Stromal cell of bone marrow (primary cell): ENCODE data around the gene SSC5D.

Experiments
- DNase-seq: peaks from one replicate; pipeline ENCODE4 v3.0.0-alpha.2; 2012; ENCODE audit warnings: low read depth

The SSC5D gene

DNA sequence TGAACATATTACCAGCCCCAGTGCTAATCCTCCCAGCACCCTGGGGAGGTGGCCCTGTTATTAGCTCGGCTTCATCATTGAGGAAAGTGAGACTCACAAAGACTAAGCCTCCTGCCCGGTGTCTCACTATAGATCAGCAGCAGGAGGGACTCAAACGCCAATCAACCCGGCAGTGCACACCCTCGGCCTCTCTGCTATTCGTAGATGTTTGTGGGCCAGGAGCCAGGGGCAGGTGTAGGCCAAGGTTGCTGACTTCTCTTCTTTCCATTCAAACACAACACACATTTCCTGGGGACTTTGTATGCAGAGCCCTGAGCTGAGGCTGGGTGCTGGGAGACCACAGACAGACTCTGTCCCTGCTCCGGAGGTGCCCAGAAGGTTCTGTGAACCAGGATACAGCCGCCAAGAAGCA lies 66.5 kb downstream of the SSC5D start:
- DNase-seq = no peak

DNA sequence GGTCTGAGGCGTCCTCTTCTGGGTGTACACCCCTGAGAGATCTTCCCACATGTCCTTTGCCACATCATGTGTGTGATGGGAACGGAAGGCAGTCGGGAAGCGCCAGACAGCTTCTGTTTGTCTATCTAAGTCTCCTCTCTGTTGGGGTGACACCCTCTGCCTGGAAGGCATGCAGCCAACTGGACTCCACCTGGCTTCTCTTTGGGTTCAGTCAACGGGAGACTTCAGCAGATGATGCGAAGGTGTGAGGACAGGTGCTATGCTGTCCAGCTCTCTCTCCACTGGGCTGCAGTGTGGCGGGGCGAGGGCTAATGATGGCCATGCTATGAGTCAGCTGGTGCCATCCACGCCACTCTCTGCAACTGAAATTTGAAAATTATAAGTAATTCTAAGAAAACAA lies 71.4 kb downstream of the SSC5D start:
- DNase-seq = no peak

DNA sequence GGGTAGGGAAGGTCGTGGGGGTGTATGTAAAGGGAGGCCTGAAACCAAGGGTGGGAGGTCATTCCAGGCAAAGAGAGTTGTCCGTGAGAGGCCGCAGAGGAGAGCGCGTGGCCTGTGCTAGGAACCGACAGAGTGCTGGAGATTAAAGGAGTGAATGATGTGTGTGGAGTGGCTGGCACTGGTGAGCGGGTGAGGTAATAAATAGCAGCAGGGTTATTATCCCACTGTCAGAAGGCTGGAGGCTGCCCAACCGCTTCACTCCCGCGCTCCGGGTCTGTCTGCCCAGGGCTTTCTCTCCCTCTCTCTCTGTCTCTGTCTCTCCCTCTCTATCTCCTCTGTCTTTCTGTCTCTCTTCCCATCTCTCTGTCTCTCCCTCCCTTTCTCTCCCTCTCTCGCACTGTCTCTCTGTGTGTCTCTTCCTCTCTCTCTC lies 75.0 kb downstream of the SSC5D start:
- no peak for DNase-seq

DNA sequence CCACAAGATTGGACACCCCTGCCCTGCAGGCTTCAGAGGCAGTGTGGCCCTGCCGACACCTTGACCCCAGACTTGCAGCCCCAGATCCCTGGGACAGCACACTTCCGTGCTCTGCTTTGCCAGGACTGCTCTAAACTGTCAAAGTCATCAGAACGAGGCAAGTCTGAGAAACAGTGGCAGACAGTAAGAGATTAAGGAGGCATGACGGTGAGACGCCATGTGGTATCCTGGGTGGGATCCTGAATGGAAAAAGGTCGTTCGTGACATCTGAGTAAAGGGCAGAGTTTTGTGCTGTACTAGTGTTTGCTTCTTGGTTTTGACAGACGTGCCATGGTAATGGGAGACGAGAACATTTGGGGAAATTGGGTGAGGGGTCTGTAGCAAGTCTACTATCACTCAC lies 78.6 kb downstream of the SSC5D start:
- DNase-seq = no peak

DNA sequence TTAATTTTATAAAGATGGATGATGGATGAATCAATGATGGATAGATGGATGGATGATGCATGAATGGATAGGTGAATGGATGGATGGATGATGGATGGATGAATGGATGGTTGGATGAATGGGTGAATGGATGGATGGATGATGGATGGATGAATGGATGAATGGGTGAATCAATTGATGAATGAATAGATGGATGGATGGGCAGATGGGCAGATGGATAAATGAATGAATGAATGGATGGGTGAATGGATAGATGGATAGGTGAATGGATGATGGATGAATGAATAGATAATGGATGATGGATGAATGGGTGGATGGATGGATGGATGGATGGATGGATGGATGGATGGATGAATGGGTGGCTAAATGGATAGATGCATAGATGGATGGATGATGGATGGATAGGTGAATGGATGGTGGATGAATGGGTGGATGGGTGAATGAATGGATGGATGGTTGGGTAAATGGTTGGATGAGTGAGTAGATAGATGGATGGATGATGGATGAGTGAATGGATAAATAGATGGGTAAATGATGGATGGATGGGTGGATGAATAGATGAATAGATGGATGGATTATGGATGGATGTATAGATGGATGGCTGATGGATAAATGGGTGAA lies 79.6 kb downstream of the SSC5D start:
- no peak for DNase-seq
